ELF-1 (cell line): Measurements from ENCODE around the gene TRIM72.
"Not testable (repeated sequence)": the region's sequence is repeated elsewhere in the genome, so short reads cannot be mapped to it uniquely, and the experiment has no call there.

Experiments used
- DNase-seq: peaks from one replicate; pipeline ENCODE4 v3.0.0-alpha.2; 2016; ENCODE audit warnings: low read depth, low spot score

Gene TRIM72

DNA sequence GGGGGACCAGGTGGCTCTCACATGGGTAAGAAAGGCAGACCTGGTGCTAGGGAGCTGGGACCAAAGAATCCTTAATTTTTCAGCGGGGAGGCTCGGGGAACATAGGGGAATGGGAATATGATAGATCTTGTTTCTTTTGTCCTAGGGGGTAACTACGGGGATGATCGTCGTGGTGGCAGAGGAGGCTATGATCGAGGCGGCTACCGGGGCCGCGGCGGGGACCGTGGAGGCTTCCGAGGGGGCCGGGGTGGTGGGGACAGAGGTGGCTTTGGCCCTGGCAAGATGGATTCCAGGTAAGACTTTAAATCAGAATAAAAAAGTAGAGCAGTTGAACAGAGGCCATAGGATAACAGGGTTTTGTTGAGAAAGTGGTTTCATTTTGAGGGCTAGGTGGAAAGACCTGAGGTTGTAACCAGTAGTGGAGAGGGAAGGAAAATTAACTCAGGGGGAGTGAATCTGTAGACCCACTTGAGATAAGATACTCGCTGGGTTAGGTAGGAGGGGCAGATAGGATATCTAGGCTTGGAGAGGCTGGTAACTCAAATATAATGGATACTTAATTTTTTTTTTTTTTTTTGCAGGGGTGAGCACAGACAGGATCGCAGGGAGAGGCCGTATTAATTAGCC is 23.0 kb upstream of the TRIM72 start:
- no peak for DNase-seq

DNA sequence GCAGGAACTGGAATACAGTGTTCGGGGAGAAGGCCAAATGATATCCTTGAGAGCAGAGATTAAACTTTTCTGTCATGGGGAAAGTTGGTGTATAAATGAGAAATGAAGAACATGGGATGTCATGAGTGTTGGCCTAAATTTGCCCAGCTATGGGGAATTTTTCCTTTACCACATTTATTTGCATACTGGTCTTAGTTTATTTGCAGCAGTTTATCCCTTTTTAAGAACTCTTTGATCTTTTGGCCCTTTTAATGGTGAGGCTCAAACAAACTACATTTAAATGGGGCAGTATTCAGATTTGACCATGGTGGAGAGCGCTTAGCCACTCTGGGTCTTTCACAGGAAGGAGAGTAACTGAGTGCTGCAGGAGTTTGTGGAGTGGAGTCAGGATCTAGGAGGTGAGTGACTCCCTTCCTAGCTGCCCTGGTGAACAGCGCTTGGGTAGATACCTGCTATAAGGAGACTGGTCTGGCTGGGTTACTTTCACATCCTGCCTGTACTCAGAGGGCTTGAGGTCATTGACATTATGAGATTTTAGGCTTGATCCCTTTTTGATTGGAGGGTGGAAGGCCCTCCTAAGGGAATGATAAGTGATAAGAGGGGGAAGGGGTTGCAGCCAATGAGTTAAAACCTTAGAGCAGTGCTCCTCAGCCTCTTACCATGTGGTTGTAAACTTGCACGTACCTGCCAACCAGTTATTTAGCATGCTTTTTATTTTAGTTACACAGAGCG is 22.1 kb upstream of the TRIM72 start:
- DNase-seq = no peak

DNA sequence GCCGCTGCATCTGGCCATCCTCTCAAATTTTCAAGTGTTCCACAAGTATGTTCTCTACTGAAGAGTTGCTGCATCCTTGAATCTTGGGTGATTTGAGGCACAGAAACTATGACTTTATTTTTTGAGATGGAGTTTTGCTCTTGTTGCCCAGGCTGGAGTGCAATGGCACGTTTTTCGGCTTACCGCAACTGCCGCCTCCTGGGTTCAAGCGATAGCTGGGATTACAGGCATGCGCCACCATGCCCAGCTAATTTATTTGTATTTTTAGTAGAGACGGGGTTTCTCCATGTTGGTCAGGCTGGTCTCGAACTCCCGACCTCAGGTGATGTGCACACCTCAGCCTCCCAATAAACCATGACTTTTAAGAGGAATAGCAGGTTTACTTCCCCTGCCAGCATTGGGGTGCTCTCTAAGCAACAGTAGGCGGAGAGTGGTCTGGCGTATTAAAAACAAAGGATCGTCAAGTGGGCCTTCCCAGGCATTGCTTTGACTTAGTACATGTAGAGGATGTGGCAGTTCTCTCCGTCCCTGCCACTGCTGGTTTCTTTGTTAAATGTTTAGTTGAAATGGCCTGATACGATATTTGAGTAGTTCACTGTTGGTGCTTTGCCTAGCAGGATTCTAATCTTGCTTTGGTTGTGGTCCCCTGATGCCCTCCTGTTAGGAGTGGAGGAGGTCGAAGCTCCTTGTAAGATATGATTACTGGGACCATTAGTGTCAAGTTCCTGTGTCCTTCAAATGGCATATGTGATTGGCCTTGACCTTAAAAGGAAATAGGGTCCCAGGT is 20.9 kb upstream of the TRIM72 start:
- DNase-seq = no peak

- DNase-seq = no peak
These were observed 20.0 kb upstream of the TRIM72 start for GRCh38 chr16:31193874-31194273.

DNA sequence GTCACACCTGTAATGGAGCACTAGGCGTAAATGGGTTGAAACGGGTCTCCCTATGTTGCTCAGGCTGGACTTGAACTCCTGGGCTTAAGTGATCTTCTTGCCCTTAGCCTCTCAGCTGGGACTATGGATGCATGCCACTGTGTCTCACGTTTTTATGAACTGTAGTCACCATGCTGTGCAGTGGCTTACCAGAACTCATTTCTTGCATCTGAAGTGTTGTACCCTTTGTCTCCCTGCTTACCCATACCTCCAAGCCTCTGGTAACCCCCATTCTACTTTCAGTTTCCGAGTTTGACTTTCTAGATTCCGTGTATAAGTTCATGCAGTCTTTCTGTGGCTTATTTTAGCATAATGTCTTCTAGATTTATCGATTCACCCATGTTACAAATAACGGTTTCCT is 19.0 kb upstream of the TRIM72 start:
- DNase-seq = no peak

DNA sequence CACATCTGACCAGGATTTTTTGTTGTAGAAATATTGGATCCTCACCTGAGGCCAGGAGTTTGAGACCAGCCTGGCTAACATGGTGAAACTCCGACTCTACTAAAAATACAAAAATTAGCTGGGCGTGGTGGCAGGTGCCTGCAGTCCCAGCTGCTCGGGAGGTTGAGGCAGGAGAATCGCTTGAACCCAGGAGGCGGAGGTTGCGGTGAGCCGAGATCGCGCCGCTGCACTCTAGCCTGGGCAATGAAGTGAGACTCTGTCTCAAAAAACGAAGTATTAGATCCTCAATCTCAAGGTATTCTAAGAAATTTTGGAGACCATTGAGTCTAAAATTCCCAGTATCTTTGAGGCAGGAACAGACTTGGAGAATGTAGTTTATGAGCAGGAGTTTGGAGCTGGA is 18.1 kb upstream of the TRIM72 start:
- not testable (repeated sequence) for DNase-seq

- no peak for DNase-seq
These were observed 17.4 kb upstream of the TRIM72 start for GRCh38 chr16:31196324-31197088.

- DNase-seq = no peak
These were observed 15.6 kb upstream of the TRIM72 start for GRCh38 chr16:31198207-31198882.

GRCh38 chr16:31199430-31200041 is 14.4 kb upstream of the TRIM72 start:
- no peak for DNase-seq

GRCh38 chr16:31200111-31200510 is 13.8 kb upstream of the TRIM72 start:
- not testable (repeated sequence) for DNase-seq

GRCh38 chr16:31200821-31201568 is 12.9 kb upstream of the TRIM72 start:
- DNase-seq = no peak

GRCh38 chr16:31201582-31202413 is 12.1 kb upstream of the TRIM72 start:
- DNase-seq = peak; percentile 75

GRCh38 chr16:31202414-31203375 is 11.2 kb upstream of the TRIM72 start, which contains the start of gene PYCARD:
Gene PYCARD, minus strand, starts transcription at chr16:31202760. Its CDS starts 70 bp downstream, at chr16:31202690.
- DNase-seq = peak; percentile 49

- DNase-seq = no peak
These were observed 8.8 kb upstream of the TRIM72 start for GRCh38 chr16:31204871-31205666.

DNA sequence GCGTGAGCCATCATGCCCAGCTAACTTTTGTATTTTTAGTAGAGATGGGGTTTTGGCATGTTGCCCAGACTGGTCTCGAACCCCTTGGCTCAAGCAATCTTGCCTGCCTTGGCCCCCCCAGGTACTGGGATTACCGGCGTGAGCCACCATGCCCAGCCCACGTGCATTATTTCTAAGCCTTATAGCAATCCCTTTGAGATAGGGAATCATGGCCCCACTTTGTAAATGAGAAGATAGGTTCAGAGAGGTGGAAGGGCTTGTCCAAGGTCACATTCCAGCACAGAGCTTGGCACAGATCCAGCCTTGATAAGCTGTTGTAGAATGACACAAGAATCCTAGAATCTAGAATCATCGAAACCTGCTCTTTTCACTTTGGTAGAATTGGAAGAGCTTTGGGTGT is 7.1 kb upstream of the TRIM72 start:
- DNase-seq = no peak

- DNase-seq = no peak
These were observed 577 bp upstream of the TRIM72 start for GRCh38 chr16:31213342-31213741.

DNA sequence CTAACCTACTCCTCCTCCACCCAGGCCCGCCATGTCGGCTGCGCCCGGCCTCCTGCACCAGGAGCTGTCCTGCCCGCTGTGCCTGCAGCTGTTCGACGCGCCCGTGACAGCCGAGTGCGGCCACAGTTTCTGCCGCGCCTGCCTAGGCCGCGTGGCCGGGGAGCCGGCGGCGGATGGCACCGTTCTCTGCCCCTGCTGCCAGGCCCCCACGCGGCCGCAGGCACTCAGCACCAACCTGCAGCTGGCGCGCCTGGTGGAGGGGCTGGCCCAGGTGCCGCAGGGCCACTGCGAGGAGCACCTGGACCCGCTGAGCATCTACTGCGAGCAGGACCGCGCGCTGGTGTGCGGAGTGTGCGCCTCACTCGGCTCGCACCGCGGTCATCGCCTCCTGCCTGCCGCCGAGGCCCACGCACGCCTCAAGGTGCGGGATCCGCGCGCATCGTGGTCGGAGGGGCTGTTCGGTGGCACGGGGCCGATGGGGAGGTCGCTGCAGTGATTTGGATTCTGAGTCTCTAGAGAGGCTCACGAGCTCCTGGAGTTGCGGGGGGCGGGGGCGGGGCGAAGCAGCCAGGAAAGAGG is 878 bp downstream of the TRIM72 start:
- DNase-seq = peak; percentile 30
